PC-9 (cell line): Measurements from ENCODE around the gene GPR176.

Experiments used
- CTCF ChIP-seq: fragments of 200-600 bp; sonication (generic); conservative IDR thresholded peaks from 2 replicates; pipeline ENCODE4 v1.6.1; 2017; ENCODE audit warnings: mixed run types, antibody characterized with exemption, mild to moderate bottlenecking, moderate library complexity
- EZH2 ChIP-seq: fragments of 200-600 bp; sonication (generic); IDR thresholded peaks from 2 replicates; pipeline ENCODE4 v1.8.0; 2017; ENCODE audit warnings: antibody characterized with exemption, low read depth

GRCh38 chr15:39783244-39783820, 136.7 kb downstream of the GPR176 start:
- no peak for TF ChIP-seq EZH2
- TF ChIP-seq CTCF = no peak
